ENCODE results near the gene TSHZ1.

TSHZ1 gene

GRCh38 chr18:75216911-75217689, 6.5 kb downstream of the TSHZ1 start:
- Histone ChIP-seq H3K9ac (ENCODE audit: low read depth, low read length) (no peak overlapping the region), H3K4me3 (ENCODE audit: low read length) (no peak overlapping the region), H3K27ac (ENCODE audit: low read depth, low read length) (no peak overlapping the region), H3K27me3 (ENCODE audit: insufficient read depth, low read length) (peaks cover 33% of the 10 kb centered on the region), H3K4me1 (ENCODE audit: insufficient read depth, low read length) (no peaks in the 10 kb centered on the region), H3K36me3 (ENCODE audit: insufficient read depth, low read length) (no peaks in the 10 kb centered on the region), H3K9me3 (ENCODE audit: insufficient read depth, low read depth, low read length) (no peaks in the 10 kb centered on the region)
- 95% methylated on average over 10 of the region's 10 CpGs for WGBS

- no peaks in the 10 kb centered on the region for H3K4me1 ChIP-seq (ENCODE audit: insufficient read depth, low read length)
- no peak overlapping the region for H3K9ac ChIP-seq (ENCODE audit: low read depth, low read length)
- H3K4me3 ChIP-seq (ENCODE audit: low read length): no peak overlapping the region
- H3K36me3 ChIP-seq (ENCODE audit: insufficient read depth, low read length): no peaks in the 10 kb centered on the region
- H3K9me3 ChIP-seq (ENCODE audit: insufficient read depth, low read depth, low read length): no peaks in the 10 kb centered on the region
- WGBS: 94% methylated on average over 11 of the region's 12 CpGs
- H3K27me3 ChIP-seq (ENCODE audit: insufficient read depth, low read length): peaks cover 21% of the 10 kb centered on the region
- H3K27ac ChIP-seq (ENCODE audit: low read depth, low read length): no peak overlapping the region
These were observed 7.7 kb downstream of the TSHZ1 start for GRCh38 chr18:75218065-75218923.

DNA sequence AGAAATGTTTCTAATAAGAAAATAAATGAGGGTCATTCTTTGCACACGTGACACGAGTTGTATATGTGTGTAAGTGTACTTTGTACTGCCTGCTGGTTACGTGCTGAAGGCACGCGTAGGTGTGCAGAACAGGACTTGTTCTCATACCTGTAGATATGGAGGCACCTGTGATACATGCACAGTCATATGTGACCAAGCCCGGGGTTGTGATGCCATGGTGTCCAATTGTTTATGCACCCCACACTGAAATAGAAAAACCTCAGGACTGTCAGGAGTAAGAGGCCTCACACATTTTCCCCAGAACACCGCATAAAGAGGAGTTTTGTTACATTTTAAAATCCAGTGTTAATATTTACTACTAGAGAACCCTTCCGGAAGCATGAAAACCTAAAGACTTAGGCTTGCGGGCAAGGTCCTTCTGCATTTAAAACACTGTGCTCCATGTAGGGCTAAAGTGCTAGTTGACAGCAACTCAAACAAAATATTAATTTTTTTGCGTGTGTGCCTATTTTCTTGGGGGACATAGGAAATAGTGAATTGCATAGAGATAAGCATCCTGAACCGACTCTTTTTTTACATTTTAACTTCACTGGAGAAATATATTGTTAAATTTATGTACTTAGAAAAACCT, 9.3 kb downstream of the TSHZ1 start:
- Histone ChIP-seq H3K4me1 (ENCODE audit: insufficient read depth, low read length) (no peaks in the 10 kb centered on the region), H3K27ac (ENCODE audit: low read depth, low read length) (no peak overlapping the region)
- WGBS: 93% methylated on average over 10 of the region's 11 CpGs

DNA sequence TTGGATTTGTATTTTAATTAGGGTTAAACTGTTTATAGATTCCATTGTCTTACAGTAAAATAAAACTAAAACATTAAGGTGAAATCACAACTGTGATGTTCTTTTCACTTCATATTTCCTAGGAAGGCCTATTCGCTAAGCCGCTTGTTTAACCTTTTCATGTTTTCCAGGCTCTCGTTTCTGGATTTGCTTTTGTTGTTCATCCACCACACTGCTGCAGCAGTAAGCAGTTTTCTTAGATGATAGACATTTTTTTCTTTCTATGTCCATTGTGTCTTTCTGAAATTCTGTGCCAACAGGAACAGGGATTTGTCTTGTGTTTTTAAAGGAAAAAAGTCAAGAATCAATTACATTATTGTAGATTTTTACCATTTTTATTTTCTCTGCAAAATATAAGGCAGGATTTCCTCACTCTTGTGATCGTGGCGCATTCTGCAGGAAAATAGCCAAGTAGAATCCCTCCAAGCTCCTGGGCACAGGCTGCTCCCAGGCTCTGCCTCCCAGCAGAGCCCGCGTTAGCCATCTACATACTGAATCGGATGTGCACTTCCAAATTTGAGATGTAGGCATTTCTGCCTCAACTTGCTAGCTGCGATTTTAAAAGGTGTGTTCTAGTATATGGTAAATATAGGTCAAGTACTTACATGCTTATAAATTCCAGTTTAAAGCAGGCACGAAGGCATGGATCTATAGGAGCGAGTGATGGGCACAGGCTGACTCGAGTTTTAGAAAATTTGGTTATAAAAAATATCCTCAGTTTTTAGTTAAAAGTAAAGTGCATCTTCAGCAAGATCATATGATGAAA, 10.2 kb downstream of the TSHZ1 start:
- Histone ChIP-seq H3K9ac (ENCODE audit: low read depth, low read length) (no peak overlapping the region), H3K4me1 (ENCODE audit: insufficient read depth, low read length) (no peaks in the 10 kb centered on the region), H3K4me3 (ENCODE audit: low read length) (no peak overlapping the region), H3K9me3 (ENCODE audit: insufficient read depth, low read depth, low read length) (no peaks in the 10 kb centered on the region), H3K27ac (ENCODE audit: low read depth, low read length) (no peak overlapping the region), H3K27me3 (ENCODE audit: insufficient read depth, low read length) (no peaks in the 10 kb centered on the region), H3K36me3 (ENCODE audit: insufficient read depth, low read length) (no peaks in the 10 kb centered on the region)
- 96% methylated on average over 12 of the region's 12 CpGs for WGBS

More for the DNA sequence above, 9.3 kb downstream of the TSHZ1 start:
- Histone ChIP-seq H3K4me3 (ENCODE audit: low read length) (no peak overlapping the region), H3K27me3 (ENCODE audit: insufficient read depth, low read length) (peaks cover 6% of the 10 kb centered on the region; the same call in 1 of the 2 replicates), H3K9ac (ENCODE audit: low read depth, low read length) (no peak overlapping the region), H3K9me3 (ENCODE audit: insufficient read depth, low read depth, low read length) (no peaks in the 10 kb centered on the region), H3K36me3 (ENCODE audit: insufficient read depth, low read length) (no peaks in the 10 kb centered on the region)

DNA sequence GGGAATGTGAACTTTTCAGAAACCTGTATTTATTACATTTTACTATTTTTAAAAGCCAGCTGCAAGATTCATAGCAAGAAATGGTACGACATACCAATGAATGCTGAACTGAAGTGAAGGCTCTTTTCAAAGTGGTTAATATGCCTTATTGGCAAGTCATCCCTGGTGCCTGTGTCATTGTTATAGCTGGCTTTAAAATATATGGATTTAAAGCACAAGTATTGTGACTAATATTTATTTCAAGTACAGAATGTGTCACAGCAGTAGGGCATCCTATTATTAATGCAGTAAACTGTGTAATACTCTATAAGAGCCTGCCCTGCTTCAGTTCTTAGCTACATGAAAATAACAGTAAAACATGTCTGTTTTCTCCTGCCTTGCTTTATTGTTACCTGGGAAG, 10.8 kb downstream of the TSHZ1 start:
- no peaks in the 10 kb centered on the region for H3K27me3 ChIP-seq (ENCODE audit: insufficient read depth, low read length)
- H3K4me1 ChIP-seq (ENCODE audit: insufficient read depth, low read length): no peaks in the 10 kb centered on the region
- H3K9me3 ChIP-seq (ENCODE audit: insufficient read depth, low read depth, low read length): no peaks in the 10 kb centered on the region
- no peaks in the 10 kb centered on the region for H3K36me3 ChIP-seq (ENCODE audit: insufficient read depth, low read length)
- no peak overlapping the region for H3K9ac ChIP-seq (ENCODE audit: low read depth, low read length)
- WGBS: 94% methylated on average over 1 of the region's 1 CpG
- no peak overlapping the region for H3K27ac ChIP-seq (ENCODE audit: low read depth, low read length)
- H3K4me3 ChIP-seq (ENCODE audit: low read length): no peak overlapping the region

DNA sequence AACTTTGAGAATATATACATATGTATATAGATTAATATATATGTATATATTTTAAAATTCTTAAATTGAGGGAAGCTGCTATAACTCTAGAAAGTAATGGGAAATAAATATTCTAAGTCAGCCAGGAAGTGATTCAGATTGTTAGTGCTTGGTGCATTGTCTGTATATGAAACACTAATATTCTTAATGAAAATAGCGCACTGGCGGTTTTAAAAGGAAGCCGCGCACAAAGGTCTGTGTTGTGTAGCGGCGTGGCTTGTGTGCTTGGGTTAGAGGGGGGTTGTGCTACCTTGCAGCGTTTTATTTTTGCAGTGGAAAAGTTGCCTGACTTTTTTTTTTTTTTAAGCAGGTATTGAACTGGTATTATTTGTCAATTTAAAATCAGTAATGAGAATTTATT, 11.3 kb downstream of the TSHZ1 start:
- Histone ChIP-seq H3K27ac (ENCODE audit: low read depth, low read length) (no peak overlapping the region), H3K27me3 (ENCODE audit: insufficient read depth, low read length) (no peaks in the 10 kb centered on the region), H3K36me3 (ENCODE audit: insufficient read depth, low read length) (no peaks in the 10 kb centered on the region), H3K9me3 (ENCODE audit: insufficient read depth, low read depth, low read length) (no peaks in the 10 kb centered on the region), H3K4me1 (ENCODE audit: insufficient read depth, low read length) (peaks cover 3% of the 10 kb centered on the region; the same call in 1 of the 2 replicates), H3K4me3 (ENCODE audit: low read length) (no peak overlapping the region), H3K9ac (ENCODE audit: low read depth, low read length) (no peak overlapping the region)
- 96% methylated on average over 7 of the region's 7 CpGs for WGBS

GRCh38 chr18:75222407-75222806, 11.8 kb downstream of the TSHZ1 start:
- Histone ChIP-seq H3K9me3 (ENCODE audit: insufficient read depth, low read depth, low read length) (no peaks in the 10 kb centered on the region), H3K27ac (ENCODE audit: low read depth, low read length) (no peak overlapping the region), H3K27me3 (ENCODE audit: insufficient read depth, low read length) (no peaks in the 10 kb centered on the region), H3K4me3 (ENCODE audit: low read length) (no peak overlapping the region), H3K36me3 (ENCODE audit: insufficient read depth, low read length) (no peaks in the 10 kb centered on the region), H3K9ac (ENCODE audit: low read depth, low read length) (no peak overlapping the region), H3K4me1 (ENCODE audit: insufficient read depth, low read length) (peaks cover 4% of the 10 kb centered on the region; the same call in 1 of the 2 replicates)
- WGBS: 82% methylated on average over 9 of the region's 10 CpGs

DNA sequence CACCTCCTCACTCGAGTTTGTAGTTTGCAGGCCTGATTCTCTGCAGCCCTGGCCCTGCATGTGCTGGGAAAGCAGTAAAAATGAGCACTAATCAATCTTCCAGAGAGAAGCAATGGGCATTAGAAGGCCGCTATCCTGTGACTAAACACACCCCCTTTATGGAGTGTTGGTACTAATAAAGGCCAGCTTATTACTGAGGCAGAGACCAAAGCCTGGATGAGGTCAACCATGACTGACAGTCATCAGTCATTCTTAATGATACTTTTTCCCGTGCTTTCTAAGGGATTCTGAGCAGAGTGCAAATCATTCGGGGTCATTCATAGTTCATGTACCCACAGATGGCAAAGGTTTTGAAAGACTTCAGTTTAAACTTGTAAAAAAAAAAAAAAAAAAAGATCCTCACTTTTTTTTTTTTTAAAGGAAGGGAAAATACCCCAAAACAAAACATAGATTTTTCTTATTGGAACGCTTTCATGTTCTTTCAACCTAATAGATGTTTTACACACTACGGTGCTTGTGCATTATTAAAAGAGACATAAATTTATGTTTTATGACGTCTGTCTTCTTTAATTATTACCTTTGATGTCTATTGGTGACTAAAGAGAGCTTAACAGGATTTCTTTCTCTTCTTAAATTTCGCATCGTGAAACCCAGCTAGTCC, 13.2 kb downstream of the TSHZ1 start:
- Histone ChIP-seq H3K4me1 (ENCODE audit: insufficient read depth, low read length) (peaks cover 4% of the 10 kb centered on the region; the same call in 1 of the 2 replicates), H3K27ac (ENCODE audit: low read depth, low read length) (no peak overlapping the region), H3K27me3 (ENCODE audit: insufficient read depth, low read length) (no peaks in the 10 kb centered on the region), H3K4me3 (ENCODE audit: low read length) (no peak overlapping the region), H3K36me3 (ENCODE audit: insufficient read depth, low read length) (no peaks in the 10 kb centered on the region), H3K9me3 (ENCODE audit: insufficient read depth, low read depth, low read length) (no peaks in the 10 kb centered on the region), H3K9ac (ENCODE audit: low read depth, low read length) (no peak overlapping the region)
- WGBS: 92% methylated on average over 8 of the region's 9 CpGs

GRCh38 chr18:75226286-75226955, 15.8 kb downstream of the TSHZ1 start:
- H3K9ac ChIP-seq (ENCODE audit: low read depth, low read length): no peak overlapping the region
- H3K4me1 ChIP-seq (ENCODE audit: insufficient read depth, low read length): peaks cover 4% of the 10 kb centered on the region; the same call in 1 of the 2 replicates
- 78% methylated on average over 11 of the region's 11 CpGs for WGBS

DNA sequence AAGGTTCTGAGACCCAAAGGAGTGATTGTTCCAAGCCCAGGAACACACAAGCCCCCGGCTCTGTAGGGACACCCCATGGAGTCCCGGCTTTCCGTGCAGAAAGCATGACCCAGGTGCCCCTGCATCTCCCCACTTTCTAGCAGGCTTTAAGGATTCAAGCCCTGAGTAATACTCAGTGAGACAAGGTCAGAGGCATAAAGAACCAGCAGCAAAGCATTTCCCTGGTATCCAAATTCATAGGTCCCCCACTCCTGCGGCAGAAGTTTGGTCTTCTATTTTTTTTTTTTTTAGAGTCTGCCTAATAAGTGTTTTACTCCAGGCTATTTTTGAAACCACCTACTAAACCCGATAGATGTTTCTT, 16.3 kb downstream of the TSHZ1 start:
- Histone ChIP-seq H3K9ac (ENCODE audit: low read depth, low read length) (no peak overlapping the region), H3K27me3 (ENCODE audit: insufficient read depth, low read length) (no peaks in the 10 kb centered on the region), H3K4me1 (ENCODE audit: insufficient read depth, low read length) (peaks cover 4% of the 10 kb centered on the region; the same call in 1 of the 2 replicates), H3K4me3 (ENCODE audit: low read length) (no peak overlapping the region), H3K36me3 (ENCODE audit: insufficient read depth, low read length) (no peaks in the 10 kb centered on the region), H3K27ac (ENCODE audit: low read depth, low read length) (no peak overlapping the region), H3K9me3 (ENCODE audit: insufficient read depth, low read depth, low read length) (no peaks in the 10 kb centered on the region)
- WGBS: 95% methylated on average over 5 of the region's 5 CpGs

More at GRCh38 chr18:75226286-75226955, 15.8 kb downstream of the TSHZ1 start:
- no peaks in the 10 kb centered on the region for H3K27me3 ChIP-seq (ENCODE audit: insufficient read depth, low read length)
- H3K27ac ChIP-seq (ENCODE audit: low read depth, low read length): no peak overlapping the region
- no peaks in the 10 kb centered on the region for H3K9me3 ChIP-seq (ENCODE audit: insufficient read depth, low read depth, low read length)
- H3K36me3 ChIP-seq (ENCODE audit: insufficient read depth, low read length): no peaks in the 10 kb centered on the region
- H3K4me3 ChIP-seq (ENCODE audit: low read length): no peak overlapping the region

Data from HUES64 (cell line).